Posterior cingulate gyrus (tissue), 11 donors: Measurements from ENCODE around the gene DNAI7.

Experiments
- DNase-seq, 10 donors: peaks; one replicate each; pipeline versions ENCODE4 v3.0.0 to v3.0.0-alpha.2; 2020 to 2021; ENCODE audit warnings: mixed read lengths in 3 of 10
- intact Hi-C: fragments of 100-400 bp; cut with DNase I; formaldehyde crosslinking; loops from one replicate; pipeline ENCODE4 v1.15.1; 2023

DNAI7 gene

DNA sequence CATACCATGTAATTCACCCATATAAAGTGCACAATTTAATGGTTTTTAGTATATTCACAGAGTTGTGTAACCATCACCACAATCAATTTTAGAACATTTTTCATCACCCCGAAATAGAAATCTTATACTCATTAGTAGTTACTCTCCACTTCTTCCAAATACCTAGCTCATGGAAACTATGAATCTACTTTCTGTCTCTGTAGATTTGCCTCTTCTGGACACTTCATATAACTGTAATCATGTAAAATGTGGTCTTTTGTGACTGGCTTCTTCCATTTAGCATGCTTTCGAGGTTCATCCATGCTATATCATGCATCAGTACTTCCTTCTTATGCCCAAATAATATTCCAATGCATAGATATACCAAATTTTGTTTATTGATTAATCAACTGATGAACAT, 10.8 kb downstream of the DNAI7 start:
- no peak for DNase-seq
- intact Hi-C loops, result no loop called here

DNA sequence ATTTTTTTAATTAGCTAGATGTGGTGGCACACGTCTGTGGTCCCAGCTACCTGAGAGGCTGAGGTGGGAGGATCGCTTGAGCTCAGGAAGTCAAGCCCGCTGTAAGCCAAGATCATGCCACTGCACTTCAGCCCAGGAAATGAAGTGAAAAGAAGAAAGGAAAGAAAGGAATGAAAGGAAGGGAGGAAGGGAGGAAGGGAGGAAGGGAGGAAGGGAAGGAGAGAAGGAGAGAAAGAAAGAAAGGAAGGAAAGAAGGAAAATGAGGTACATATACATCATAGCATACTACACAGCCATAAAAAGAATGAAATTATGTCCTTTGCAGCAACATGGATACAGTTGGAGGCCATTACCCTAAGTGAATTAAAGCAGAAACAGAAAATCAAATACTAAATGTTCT, 12.2 kb downstream of the DNAI7 start:
- intact Hi-C loops, result no loop called here
- no peak for DNase-seq

DNA sequence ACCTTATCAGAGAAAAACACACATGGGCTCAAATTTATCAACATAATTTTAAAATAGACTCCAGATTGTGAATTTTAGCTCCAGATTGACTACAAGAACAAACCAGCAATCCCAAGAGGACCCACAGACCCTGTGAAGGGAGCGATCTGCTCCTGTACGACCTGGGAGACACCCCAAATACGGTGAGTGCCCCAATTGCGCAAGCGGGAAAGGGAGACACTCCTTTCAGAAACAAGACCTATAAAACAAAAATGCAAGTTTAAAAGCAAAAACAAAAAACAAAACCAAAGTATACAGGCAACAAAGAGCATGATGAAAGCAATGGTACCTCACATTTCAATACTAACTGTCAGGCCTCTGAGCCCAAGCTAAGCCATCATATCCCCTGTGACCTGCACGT, 32.1 kb downstream of the DNAI7 start:
- no peak for DNase-seq
- intact Hi-C loops, result no loop called here

DNA sequence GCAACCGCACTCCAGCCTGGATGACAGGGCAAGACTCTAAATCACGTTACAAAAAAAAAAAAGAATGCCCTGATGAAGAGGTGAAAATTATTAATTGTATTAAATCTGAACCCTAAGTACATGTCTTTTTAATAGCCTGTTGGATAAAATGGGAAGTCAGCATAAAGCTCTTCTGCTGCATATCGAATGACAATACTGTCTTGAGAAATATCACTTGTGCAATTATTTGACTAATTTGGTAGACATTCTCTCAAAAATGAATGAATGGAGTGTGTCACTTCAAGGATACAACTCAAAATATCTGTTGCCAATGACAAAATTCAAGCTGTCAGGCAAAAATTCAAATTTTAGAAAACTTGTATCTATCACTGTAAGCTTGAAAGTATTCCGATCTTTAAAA, 38.9 kb downstream of the DNAI7 start:
- intact Hi-C loops, result no loop called here
- no peak for DNase-seq

DNA sequence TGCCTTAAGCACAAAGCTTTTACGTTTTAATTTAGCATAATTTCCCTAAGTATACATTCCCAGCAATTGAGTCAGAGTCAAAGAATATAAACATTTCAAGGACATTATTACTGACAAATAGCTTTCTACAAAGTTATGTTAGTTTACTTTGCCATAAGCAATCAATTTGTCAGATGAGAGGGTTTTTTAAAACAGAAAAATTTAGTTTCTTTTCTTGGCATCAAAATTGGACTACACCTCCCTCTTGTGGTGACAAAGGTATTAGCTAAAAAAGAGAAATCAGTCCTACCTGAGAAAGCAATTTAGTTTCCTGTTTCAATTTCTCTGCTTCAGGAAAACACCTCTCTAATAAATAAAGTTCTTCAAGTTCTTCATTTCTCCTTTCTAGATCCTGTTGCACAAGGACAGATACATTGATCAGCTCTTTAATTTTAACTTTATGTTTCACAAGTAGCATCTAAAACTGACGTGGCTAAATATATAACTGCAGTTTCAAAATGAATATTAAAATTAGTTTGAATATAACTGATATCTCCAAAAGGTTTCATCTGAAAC, 39.9 kb downstream of the DNAI7 start:
- intact Hi-C loops, result no loop called here
- no peak for DNase-seq

DNA sequence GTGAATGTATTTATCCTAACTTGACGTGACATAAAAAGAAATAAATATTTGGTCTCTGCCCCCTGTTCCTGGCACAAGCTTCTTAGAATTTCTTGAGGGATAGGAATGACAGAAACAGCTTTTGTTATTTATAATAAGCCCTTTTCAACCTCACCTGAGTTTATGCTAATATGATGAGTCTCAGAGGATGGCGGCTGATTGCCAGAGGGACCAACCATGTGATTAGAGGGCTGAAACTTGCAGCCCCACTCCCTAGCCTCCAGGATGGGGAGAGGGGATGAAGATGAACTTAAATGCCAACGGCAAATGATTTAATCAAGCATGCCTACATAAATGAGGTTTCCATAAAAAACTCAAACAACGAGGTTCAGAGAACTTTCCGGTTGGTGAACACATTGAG, 42.9 kb downstream of the DNAI7 start:
- no peak for DNase-seq
- intact Hi-C loops, result no loop called here

DNA sequence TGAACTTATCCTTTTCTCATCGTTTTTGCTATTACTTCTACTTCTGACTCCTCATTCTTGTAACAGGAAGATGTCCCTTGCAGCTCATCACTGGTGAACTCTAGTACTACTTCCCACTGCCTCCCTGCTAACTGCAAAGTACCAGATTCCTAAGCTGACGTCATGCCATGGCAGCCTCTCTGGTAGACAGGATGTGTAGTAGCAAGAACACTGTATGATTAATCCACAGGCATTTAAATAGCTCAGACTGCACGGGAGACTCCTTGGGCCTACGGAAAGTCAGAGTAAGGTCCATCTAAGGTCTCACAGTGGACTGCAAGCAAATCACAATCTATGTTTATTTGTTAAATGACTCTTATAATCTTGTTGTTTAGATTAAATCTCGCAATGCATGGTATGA, 43.5 kb downstream of the DNAI7 start:
- peak in 5 of 10 donors; percentile 6 to 75 (median 39) for DNase-seq
- intact Hi-C loops, result no loop called here

DNA sequence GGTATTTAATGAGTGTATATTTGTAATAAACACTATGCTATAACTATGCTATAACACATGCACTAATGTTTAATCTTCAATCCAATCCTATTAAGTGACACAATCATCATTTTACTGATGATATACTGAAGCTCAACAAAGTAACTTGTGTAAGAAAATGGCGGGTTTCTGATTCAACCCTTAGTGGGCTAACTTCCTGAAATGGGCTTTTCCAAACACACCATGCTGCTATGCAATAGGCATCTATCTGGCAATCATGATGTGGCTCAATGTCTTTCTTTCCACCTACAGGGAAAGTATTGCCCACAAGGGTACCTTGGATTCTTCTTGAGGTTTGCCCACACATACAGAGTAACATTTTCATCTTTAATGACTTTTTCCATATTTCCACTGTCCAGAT, 48.3 kb downstream of the DNAI7 start:
- no peak for DNase-seq
- intact Hi-C loops, result no loop called here

DNA sequence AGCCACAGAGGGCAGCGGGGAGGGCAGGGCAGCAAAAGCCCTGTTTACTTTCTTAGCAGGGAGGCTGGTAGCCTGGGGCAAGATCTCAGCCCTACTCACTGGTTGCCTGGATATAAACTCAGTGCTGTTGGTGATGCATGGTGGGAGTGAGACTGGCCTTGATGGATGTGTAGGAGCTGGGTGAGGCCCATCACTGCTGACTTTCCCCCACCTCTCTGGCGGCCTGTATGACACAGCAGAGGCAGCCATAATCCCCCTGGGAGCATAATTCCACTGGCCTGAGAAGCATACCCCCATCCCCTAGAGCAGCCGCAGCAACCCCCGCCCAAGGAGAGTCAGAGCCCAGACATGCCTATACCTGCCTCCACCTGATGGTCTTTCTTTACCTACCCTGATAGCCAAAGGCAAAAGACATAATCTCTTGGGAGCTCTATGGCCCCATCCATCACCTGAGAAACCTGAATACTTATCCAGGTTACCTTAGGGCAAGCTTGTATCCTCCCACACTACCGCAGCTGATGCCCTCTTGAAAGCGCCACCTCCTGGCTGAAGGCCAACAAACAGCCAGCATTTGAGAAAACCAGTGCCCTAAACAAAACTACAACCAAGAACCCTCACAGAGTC, 59.3 kb downstream of the DNAI7 start:
- intact Hi-C loops, result no loop called here
- DNase-seq, result no peak

DNA sequence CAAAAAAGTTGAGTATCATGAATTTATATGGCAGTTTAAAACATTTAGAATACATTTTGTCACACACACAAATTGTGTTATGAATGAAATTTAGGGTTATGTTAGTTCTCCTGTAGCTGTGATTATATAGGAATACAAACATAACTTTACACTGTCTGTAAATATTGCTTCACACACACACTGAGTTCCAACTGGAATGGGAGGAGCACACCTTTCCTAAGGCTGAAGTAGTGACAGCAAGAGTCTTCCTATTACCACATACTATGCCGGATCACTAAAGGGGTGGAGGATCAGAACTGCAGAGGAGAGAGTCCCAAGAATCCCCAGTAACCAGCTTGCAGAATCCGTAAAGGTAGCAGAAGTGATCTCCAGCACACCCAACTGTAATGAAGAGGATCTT, 63.7 kb downstream of the DNAI7 start:
- intact Hi-C loops, result loop anchor here (5.0 kb wide), 1 partner anchor 279 kb away; no protein-coding TSS in a partner anchor

DNA sequence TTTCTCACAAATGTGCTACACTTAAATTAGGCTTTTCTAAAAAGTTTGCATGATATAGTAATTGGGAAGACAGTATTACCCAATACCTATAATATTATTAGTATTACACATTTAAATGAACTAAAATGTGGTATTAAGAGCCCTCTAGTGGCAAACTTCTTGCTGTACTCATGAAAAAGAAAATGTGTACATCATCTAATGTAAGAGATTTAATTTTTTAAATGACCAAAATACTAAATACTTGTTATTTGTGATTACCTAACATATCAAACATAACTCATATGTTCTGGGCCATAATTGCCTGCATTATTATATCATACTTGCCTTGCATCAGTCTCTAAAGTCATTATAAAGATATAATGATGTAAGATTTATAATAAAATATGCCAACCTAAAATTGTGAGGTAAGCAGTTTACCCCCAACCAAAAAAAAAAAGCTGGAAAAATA, 64.2 kb downstream of the DNAI7 start:
- no peak for DNase-seq
- intact Hi-C loops, result loop anchor here (1.0 to 5.0 kb wide), 2 partner anchors 139 to 278 kb away; no protein-coding TSS in a partner anchor

More for the DNA sequence above, 63.7 kb downstream of the DNAI7 start:
- DNase-seq, result no peak

DNA sequence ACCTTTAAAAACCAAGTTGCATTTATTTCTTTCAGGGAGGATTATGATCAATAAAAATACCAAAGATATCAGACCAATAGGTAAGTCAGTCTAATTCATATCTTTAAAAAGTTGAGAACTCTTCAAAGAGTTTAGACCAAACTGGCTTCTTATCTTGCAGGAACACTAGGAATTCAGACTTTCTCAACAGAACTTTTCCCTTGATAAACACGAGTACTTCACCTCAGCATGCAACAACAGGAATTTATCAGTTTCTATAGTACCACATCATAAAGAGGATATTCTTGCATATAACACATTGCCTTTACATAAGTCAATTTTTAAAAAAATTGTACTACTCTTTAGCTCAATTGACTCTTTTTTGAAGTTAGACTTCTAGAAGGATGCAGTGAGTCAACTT, 68.2 kb downstream of the DNAI7 start:
- intact Hi-C loops, result no loop called here
- DNase-seq, result no peak

DNA sequence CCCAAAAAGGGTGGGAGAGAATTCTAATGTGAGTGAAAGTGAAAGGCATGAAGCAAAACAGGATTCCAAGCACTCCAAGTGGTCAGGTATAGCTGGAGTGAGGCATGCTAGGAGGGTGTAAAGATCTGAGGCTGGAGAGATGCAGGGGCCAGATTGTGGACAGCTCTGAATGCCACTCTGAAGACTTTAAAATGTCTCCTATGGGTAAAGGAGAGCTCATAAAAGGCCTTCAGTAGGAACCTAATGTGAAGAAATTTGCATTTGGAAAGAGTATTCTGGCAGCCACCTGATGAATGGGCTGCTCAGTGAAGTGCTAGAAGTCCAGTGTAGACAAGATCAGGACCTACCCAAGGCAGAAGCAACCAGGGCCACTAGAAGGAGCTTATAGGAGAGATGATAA, 68.9 kb downstream of the DNAI7 start:
- DNase-seq, result no peak
- intact Hi-C loops, result no loop called here

DNA sequence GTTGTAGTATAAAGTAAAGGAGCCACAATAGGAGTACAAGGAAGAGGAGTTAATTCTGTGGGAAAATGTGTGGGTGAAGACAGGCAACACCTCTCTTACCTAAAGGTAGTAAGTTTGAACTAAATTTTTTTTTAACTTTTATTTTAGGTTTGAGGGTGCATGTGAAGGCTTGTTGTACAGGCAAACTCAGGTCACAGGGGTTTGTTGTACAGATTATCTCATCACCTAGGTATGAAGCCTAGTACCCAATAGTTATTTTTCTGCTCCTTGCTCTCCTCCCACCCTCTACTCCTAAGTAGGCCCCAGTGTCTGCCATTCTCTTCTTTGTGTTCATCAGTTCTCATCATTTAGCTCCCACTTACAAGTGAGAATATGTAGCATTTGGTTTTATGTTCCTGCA, 70.5 kb downstream of the DNAI7 start:
- no peak for DNase-seq
- intact Hi-C loops, result no loop called here

DNA sequence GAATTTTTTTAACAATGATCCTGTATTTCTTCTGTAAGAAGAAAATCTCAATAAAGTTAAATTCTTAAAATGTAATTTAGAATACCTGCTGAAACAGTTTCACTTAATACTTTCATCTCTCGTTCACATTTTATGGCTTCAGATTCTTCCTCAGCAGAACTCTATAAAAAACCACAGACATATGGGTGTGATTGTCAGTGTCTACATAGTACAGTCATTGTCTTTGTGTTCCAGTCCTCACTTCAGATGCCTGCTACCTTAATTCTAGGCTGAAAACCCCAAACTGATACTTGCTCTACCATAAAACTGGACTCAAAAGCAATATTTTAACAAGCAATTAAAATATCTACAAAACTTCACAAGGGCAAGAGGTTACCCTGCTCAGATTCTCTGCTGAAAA, 71.8 kb downstream of the DNAI7 start:
- intact Hi-C loops, result no loop called here
- no peak for DNase-seq

DNA sequence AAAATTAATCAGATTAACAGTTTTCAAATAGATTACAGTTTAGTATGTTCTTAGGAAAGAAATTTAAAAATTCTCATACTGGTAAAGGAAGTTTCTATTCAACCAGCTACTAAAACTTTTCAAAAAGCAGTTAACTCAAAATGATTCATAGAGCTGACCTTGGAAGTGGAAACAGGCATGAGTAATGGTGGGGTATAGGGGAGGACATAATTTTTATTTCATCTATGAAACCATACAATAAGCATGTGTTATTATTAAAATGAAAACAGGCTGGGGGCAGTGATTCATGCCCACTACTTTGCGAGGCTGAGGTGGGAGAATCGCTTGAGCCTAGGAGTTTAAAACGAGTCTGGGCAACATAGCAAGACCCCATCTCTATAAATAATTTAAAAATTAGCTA, 73.0 kb downstream of the DNAI7 start:
- no peak for DNase-seq
- intact Hi-C loops, result no loop called here

DNA sequence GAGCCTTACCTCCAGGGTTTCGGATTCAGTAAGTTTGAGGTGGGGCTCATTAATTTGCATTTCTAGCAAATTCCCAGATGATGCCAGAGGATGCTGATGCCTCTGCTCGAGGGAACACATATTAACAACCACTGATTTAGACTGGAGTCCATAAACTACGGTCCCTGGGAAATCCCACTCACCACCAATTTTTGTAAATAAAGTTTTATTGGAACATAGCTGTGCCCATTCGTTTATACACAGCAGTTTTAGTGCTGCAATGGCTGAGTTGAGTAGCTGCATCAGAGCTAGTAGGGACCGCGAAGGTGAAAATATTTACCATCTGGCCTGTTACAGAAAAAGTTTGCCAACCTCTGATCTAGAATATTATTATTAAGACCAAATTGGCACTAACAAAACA, 73.8 kb downstream of the DNAI7 start:
- intact Hi-C loops, result no loop called here
- DNase-seq, result no peak

DNA sequence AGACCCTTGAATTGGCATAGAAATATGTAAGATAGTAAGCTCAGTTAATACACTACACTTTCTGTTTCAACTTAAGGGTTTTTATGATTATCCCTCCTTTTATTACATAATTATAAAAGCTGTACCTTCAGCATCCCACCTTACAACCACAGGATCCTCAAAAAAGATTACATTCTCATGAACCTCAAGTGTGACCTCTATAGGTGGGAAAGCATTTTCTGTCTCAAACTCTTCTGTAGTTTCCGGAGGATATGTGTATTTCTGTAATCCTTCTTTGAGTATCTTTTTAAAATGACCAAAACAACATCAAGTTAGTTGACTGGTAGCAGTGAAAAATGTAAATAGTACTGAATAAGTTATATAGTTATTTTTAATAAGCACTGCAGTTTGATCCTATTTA, 75.9 kb downstream of the DNAI7 start:
- intact Hi-C loops, result no loop called here
- no peak for DNase-seq

DNA sequence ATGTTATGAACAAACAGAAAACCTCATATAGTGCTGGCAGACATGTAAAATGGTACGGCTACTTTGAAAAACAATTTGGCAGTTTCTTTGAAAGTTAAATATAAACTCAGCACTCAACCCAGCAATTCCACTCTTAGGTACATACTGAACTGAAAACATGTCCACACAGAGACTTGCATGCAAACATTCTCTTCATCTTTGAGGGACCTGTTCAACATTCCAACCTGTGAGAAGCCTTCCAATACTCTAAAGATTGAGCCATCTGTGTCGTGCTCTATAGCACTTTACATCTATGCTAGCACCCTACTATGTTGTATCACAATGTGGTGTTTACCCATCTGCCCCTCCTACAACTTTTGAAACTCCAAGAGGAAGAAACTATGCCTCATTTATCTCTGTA, 79.3 kb downstream of the DNAI7 start:
- no peak for DNase-seq
- intact Hi-C loops, result no loop called here

DNA sequence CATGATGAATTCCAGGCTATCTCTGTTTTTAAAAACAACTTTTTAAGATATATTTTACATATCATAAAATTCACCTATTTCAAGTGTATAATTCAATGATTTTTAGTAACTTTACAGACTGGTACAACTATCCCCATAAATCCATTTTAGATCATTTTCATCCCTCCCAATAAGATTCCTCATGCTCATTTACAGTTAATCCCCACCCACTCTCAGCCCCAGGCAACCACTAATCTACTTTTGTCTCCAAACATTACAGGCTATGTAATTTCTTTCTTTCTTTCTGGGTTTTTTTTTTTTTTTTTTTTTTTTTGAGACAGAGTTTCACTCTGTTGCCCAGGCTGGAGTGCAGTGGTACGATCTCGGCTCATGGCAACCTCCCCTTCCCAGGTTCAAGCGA, 81.3 kb downstream of the DNAI7 start:
- intact Hi-C loops, result no loop called here

DNA sequence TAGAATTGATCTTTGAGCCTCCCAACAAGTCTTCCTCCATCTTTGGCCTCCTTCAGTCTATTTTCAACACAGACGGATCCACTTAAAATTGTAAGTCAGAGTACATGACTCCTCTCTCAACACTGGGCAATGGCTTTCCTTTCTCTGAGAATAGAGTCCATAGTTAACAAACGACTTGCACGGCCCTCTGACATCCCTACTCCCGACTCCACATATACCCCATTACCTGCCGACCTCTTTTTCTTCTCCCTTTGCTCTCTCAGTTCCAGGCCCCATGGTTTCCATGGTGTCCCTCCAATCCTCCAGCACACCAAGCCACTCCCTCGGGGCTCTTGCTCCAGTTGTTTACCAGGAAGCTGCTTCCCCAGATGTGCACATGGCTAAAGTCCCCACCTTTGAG, 84.7 kb downstream of the DNAI7 start:
- DNase-seq, result no peak
- intact Hi-C loops, result no loop called here

More for the DNA sequence above, 81.3 kb downstream of the DNAI7 start:
- no peak for DNase-seq

DNA sequence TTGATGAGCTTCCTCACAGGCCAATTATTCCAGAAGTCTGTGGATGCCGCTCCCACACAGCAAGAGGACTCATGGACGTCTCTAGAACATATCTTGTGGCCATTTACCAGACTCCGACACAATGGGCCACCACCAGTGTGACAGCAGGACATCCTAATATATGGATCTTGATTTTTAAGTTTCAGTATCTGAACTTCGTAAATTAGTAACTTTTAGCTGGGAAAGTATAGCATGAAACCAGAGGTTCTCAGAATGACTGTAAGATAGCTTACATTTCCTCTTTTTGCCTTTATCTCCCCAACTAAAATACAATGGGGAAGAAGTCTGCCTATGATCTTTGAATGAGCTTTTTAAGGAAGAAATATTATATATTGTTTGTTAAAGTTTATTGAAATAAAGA, 87.0 kb downstream of the DNAI7 start:
- intact Hi-C loops, result no loop called here
- DNase-seq, result no peak

DNA sequence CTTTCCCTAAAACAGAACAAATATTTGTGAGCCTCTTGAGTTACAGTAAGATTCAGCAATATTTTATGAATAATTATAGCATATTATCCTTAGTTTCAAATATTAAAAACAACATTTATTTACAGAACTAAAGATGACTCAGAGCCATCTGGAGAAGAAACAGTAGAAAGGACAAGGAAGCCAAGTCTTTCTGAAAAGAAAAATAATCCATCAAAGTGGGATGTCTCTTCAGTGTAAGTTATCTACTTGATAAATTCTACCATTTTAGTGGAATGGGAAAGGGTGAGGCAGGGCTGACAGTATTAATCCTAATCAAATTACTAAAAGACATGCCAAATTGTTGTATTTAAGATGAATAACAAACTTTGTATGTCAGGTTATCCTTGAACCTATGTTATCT, 88.1 kb downstream of the DNAI7 start:
- DNase-seq, result no peak
- intact Hi-C loops, result no loop called here
